K562 (cell line): Measurements from ENCODE around the gene TDRD10. TPM values are rescaled to one million over a fixed set of nuclear protein-coding genes. Genes with fewer than 3 reads are reported as not detected.

Source experiments
- BRD9 ChIP-seq: fragments of 450-650 bp; IDR thresholded peaks from 2 replicates; pipeline ENCODE4 v1.6.1; 2018; ENCODE audit warnings: low read depth; ENCODE audit not compliant: partially characterized antibody
- CC2D1A ChIP-seq: fragments of 450-650 bp; IDR thresholded peaks from 2 replicates; pipeline ENCODE4 v1.6.1; 2017; ENCODE audit warnings: mild to moderate bottlenecking
- CCAR2 ChIP-seq: fragments of 200-400 bp; formaldehyde crosslinking; IDR thresholded peaks from 2 replicates; pipeline ENCODE4 v1.6.1; 2017; ENCODE audit warnings: mild to moderate bottlenecking, low read depth, low read length
- CHD4 ChIP-seq: fragments of 200-600 bp; sonication (generic); IDR thresholded peaks from 3 replicates; pipeline ENCODE4 v1.6.1; 2012; ENCODE audit warnings: low read depth, mild to moderate bottlenecking, mixed read lengths, low read length, inconsistent platforms; ENCODE audit not compliant: insufficient read depth, insufficient replicate concordance, poor library complexity, severe bottlenecking
- HNRNPUL1 ChIP-seq: fragments of 200-400 bp; formaldehyde crosslinking; IDR thresholded peaks from 2 replicates; pipeline ENCODE4 v1.6.1; 2017; ENCODE audit warnings: low read length
- ILK ChIP-seq: fragments of 450-650 bp; IDR thresholded peaks from 2 replicates; pipeline ENCODE4 v1.6.1; 2016; ENCODE audit warnings: missing genetic modification characterization, low read depth, mild to moderate bottlenecking, missing compliant biosample characterization, moderate library complexity, borderline replicate concordance
- NFIC ChIP-seq: fragments of 450-650 bp; IDR thresholded peaks from 2 replicates; pipeline ENCODE4 v1.6.1; 2017; ENCODE audit warnings: mild to moderate bottlenecking, inconsistent platforms
- RB1 ChIP-seq: fragments of 450-650 bp; IDR thresholded peaks from 2 replicates; pipeline ENCODE4 v1.6.1; 2017; ENCODE audit warnings: low read depth, mild to moderate bottlenecking
- REST ChIP-seq, 2 experiments: fragments of 450-650 bp; formaldehyde crosslinking in 1 of 2; IDR thresholded peaks; 2 replicates each; pipeline versions ENCODE4 v1.4.0 to v1.6.1; 2014 to 2020; ENCODE audit warnings: mild to moderate bottlenecking in 2 of 2, borderline replicate concordance in 1 of 2, low read depth in 1 of 2
- RNF2 ChIP-seq: sonication (generic); IDR thresholded peaks from 2 replicates; pipeline ENCODE4 v1.6.1; 2016
- UBTF ChIP-seq, 2 experiments: IDR thresholded peaks; 2 replicates each; pipeline ENCODE4 v1.6.1; 2012; ENCODE audit warnings: improper control_type of control experiment in 2 of 2, low read depth in 2 of 2, low read length in 2 of 2, borderline replicate concordance in 1 of 2
- ZKSCAN1 ChIP-seq: fragments of 150-350 bp; IDR thresholded peaks from 2 replicates; pipeline ENCODE4 v1.6.1; 2016; ENCODE audit warnings: low read depth, low read length
- ZNF146 ChIP-seq: IDR thresholded peaks from one replicate; pipeline ENCODE4 v1.6.1; 2018; ENCODE audit warnings: missing compliant biosample characterization; ENCODE audit not compliant: unreplicated experiment
- polyA plus RNA-seq, 8 experiments: library from polyadenylated mRNA; depleted of rRNA in 4 of 8; stranded (reverse) in 5 of 8; unstranded in 3 of 8; fragments of >200 nt; fragmentation: Nextera tagmentation in 2 of 8; fragmentation: Illumina TruSeq in 1 of 8; extraction: Ambion mirVana in 2 of 8; extraction: Trizol in 1 of 8; gene quantifications; 2 replicates each; pipeline versions ENCODE4 v1.2.1 to v1.2.3, GENCODE V29; 2011 to 2014; ENCODE audit warnings: inconsistent platforms in 1 of 8, missing spikeins in 1 of 8
- total RNA-seq, 7 experiments: library from RNA; depleted of rRNA in 6 of 7; stranded (reverse); fragments of >200 nt in 6 of 7; fragmentation: Illumina TruSeq in 2 of 7; extraction: Trizol in 2 of 7; gene quantifications; 2 replicates each; pipeline versions ENCODE4 v1.2.1 to v1.2.3, GENCODE V29; 2011 to 2021; ENCODE audit warnings: low replicate concordance in 1 of 7
- TF ChIP-seq, protein P1 (sequence below): sonication (generic); IDR thresholded peaks from 2 replicates; pipeline ENCODE4 v1.6.1; 2016

TDRD10 gene
- total and polyA plus RNA-seq, 9 of the 15 experiments (the other 6 are each of a cell fraction or from before 2014, with no cell fraction given) = not detected

GRCh38 chr1:154559466-154560044 lies 57.5 kb downstream of the TDRD10 start (continued):
- TF ChIP-seq HNRNPUL1 (no peak), RB1 (0 out of 2 replicates have a peak, but pooled peaks have one; percentile 23), ZKSCAN1 (peak; percentile 53), CCAR2 (no peak), NFIC (peak; percentile 30; the same call in 1 of the 2 replicates), CHD4 (peak; percentile 2), ZNF146 (peak; percentile 2), CC2D1A (peak; percentile 81), BRD9 (peak; percentile 26), ILK (tag) (no peak), UBTF (IDR thresholded peaks at IDR 0.05; ENCODE audit: borderline replicate concordance in 1 of 2, low read depth in 2 of 2, low read length in 2 of 2) (0 out of 4 replicates have a peak, but pooled peaks of 1 of the 2 experiments have one; percentile 28), REST (IDR thresholded peaks at IDR 0.05; ENCODE audit: borderline replicate concordance) (peak; percentile 80), REST (CRISPR knock-in tag; IDR thresholded peaks at IDR 0.05; ENCODE audit: low read depth) (no peak), RNF2 (no peak)
- TF ChIP-seq, protein P1, sequence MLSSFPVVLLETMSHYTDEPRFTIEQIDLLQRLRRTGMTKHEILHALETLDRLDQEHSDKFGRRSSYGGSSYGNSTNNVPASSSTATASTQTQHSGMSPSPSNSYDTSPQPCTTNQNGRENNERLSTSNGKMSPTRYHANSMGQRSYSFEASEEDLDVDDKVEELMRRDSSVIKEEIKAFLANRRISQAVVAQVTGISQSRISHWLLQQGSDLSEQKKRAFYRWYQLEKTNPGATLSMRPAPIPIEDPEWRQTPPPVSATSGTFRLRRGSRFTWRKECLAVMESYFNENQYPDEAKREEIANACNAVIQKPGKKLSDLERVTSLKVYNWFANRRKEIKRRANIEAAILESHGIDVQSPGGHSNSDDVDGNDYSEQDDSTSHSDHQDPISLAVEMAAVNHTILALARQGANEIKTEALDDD = peak; percentile 49; the same call in 1 of the 2 replicates
